B cell (primary cell): ENCODE measurements around the gene TMEM17.

Source experiments
- CTCF ChIP-seq: fragments of 200-600 bp; IDR thresholded peaks from one replicate; pipeline ENCODE4 v1.8.0; 2022; ENCODE audit warnings: antibody characterized with exemption, mild to moderate bottlenecking
- EZH2 ChIP-seq: IDR thresholded peaks from 2 replicates; pipeline ENCODE4 v1.6.1; 2012; ENCODE audit warnings: borderline replicate concordance, low read depth, mild to moderate bottlenecking, moderate library complexity, low read length; ENCODE audit not compliant: insufficient read depth, poor library complexity, severe bottlenecking

- TF ChIP-seq EZH2 = no peak
- TF ChIP-seq CTCF = no peak
Observed at GRCh38 chr2:62512384-62512783, 6.4 kb upstream of the TMEM17 start.
